K562 (cell line): ENCODE results near the gene TPPP.

Experiments
- CTCF ChIP-seq, 3 experiments: IDR thresholded peaks in 2 of 3; conservative IDR thresholded peaks in 1 of 3; 2 replicates each; pipeline ENCODE4 v1.5.1; 2011 to 2012; ENCODE audit warnings: low read length in 3 of 3, mild to moderate bottlenecking in 3 of 3, control low read depth in 2 of 3, improper control_type of control experiment in 1 of 3, inconsistent platforms in 1 of 3, low read depth in 1 of 3, mixed read lengths in 1 of 3, moderate library complexity in 1 of 3; ENCODE audit not compliant: insufficient read depth in 2 of 3
- DNMT1 ChIP-seq: fragments of 450-650 bp; IDR thresholded peaks from 2 replicates; pipeline ENCODE4 v1.6.1; 2016; ENCODE audit warnings: antibody characterized with exemption, mild to moderate bottlenecking
- FOXA1 ChIP-seq: fragments of 450-650 bp; IDR thresholded peaks from 2 replicates; pipeline ENCODE4 v1.6.1; 2016; ENCODE audit warnings: mild to moderate bottlenecking, borderline replicate concordance
- GATAD2B ChIP-seq: fragments of 450-650 bp; IDR thresholded peaks from 2 replicates; pipeline ENCODE4 v1.6.1; 2017; ENCODE audit warnings: mild to moderate bottlenecking, borderline replicate concordance
- NR1H2 ChIP-seq: sonication (generic); formaldehyde crosslinking; IDR thresholded peaks from 2 replicates; pipeline ENCODE4 v1.4.0; 2020; ENCODE audit warnings: mild to moderate bottlenecking, missing genetic modification reagents
- RCOR1 ChIP-seq, 2 experiments: IDR thresholded peaks; 2 replicates each; pipeline ENCODE4 v1.6.1; 2012; ENCODE audit warnings: low read depth in 2 of 2, low read length in 2 of 2, borderline replicate concordance in 1 of 2, improper control_type of control experiment in 1 of 2
- SMARCC2 ChIP-seq: fragments of 450-650 bp; IDR thresholded peaks from 2 replicates; pipeline ENCODE4 v1.6.1; 2017; ENCODE audit warnings: antibody characterized with exemption, moderate library complexity, mild to moderate bottlenecking, low read depth
- ZNF174 ChIP-seq: fragments of 250-450 bp; sonication (Bioruptor Pico); IDR thresholded peaks from 2 replicates; pipeline ENCODE4 v1.4.0; 2020; ENCODE audit warnings: mild to moderate bottlenecking
- TF ChIP-seq, protein P1 (sequence below): sonication (generic); formaldehyde crosslinking; IDR thresholded peaks from 2 replicates; pipeline ENCODE4 v1.9.0; 2022; ENCODE audit warnings: mild to moderate bottlenecking, missing genetic modification reagents
- TF ChIP-seq, protein P2 (sequence below): sonication (generic); formaldehyde crosslinking; IDR thresholded peaks from 2 replicates; pipeline ENCODE4 v1.4.0; 2020; ENCODE audit warnings: mild to moderate bottlenecking, missing genetic modification reagents

GRCh38 chr5:655406-655805, 37.7 kb downstream of the TPPP start:
- TF ChIP-seq DNMT1 (no peak), CTCF (IDR thresholded peaks at IDR 0.05 in 2 of 3, conservative IDR thresholded peaks at IDR 0.05 in 1 of 3; ENCODE audit: insufficient read depth in 2 of 3, low read depth in 1 of 3, low read length in 3 of 3) (no peak), NR1H2 (CRISPR knock-in tag) (no peak), GATAD2B (no peak), FOXA1 (no peak), ZNF174 (CRISPR knock-in tag) (no peak), SMARCC2 (no peak), RCOR1 (IDR thresholded peaks at IDR 0.05; ENCODE audit: borderline replicate concordance in 1 of 2, low read depth in 2 of 2, low read length in 2 of 2) (no peak)
- TF ChIP-seq, protein P1, sequence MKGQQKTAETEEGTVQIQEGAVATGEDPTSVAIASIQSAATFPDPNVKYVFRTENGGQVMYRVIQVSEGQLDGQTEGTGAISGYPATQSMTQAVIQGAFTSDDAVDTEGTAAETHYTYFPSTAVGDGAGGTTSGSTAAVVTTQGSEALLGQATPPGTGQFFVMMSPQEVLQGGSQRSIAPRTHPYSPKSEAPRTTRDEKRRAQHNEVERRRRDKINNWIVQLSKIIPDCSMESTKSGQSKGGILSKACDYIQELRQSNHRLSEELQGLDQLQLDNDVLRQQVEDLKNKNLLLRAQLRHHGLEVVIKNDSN (CRISPR knock-in tag) = no peak
- TF ChIP-seq, protein P2, sequence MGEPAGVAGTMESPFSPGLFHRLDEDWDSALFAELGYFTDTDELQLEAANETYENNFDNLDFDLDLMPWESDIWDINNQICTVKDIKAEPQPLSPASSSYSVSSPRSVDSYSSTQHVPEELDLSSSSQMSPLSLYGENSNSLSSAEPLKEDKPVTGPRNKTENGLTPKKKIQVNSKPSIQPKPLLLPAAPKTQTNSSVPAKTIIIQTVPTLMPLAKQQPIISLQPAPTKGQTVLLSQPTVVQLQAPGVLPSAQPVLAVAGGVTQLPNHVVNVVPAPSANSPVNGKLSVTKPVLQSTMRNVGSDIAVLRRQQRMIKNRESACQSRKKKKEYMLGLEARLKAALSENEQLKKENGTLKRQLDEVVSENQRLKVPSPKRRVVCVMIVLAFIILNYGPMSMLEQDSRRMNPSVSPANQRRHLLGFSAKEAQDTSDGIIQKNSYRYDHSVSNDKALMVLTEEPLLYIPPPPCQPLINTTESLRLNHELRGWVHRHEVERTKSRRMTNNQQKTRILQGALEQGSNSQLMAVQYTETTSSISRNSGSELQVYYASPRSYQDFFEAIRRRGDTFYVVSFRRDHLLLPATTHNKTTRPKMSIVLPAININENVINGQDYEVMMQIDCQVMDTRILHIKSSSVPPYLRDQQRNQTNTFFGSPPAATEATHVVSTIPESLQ (CRISPR knock-in tag) = no peak
